ENCODE results near the gene ZIC5. TPM values are rescaled to one million over a fixed set of nuclear protein-coding genes. Genes with fewer than 3 reads are reported as not detected.

Gene ZIC5
- total and polyA plus RNA-seq, 2 of the 13 experiments (the other 11 are each of a cell fraction or from before 2014, with no cell fraction given): 0.02 to 0.07 TPM

DNA sequence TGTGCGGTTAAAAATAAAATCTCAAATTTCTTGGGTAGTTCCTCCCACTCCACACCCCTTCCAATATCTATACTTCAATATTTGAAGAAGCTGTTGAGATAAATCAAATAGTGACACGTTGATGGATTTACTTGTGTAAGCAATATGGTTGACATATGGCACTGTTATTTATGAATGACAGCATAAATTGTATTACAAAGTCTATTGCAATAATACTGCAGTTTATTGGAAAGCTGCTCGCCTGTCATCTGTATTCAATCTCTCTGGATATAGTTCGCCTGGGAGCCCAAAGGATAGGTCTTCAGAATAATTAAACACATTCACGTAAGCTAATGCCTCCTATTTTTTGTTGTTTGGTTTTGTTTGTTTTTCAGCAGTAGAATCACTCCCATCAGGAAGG lies 5.0 kb upstream of the ZIC5 start:
- no TSS peak for BruUV-seq (replicated peaks)
- ChIA-PET POLR2A (no interaction called here), CTCF (ENCODE audit: low intra/inter-chr PET ratio, low total read pairs) (no interaction called here)
- H3K4me1 ChIP-seq (ENCODE audit: insufficient read depth, low read length): peaks cover 24% of the 10 kb centered on the region
- H2AFZ ChIP-seq (ENCODE audit: low read length): no peak overlapping the region
- H3K4me2 ChIP-seq (ENCODE audit: low read depth, low read length): no peak overlapping the region
- no peaks in the 10 kb centered on the region for H3K36me3 ChIP-seq (replicated peaks in 1 of 2; ENCODE audit: control insufficient read depth in 1 of 2, insufficient read depth in 2 of 2, low read length in 2 of 2)
- peaks cover 15 to 72% of the 10 kb centered on the region in 2 experiments for H3K27me3 ChIP-seq (ENCODE audit: control insufficient read depth in 1 of 2, insufficient read depth in 2 of 2, low read length in 2 of 2)
- H3K79me2 ChIP-seq (ENCODE audit: insufficient read depth, low read length): no peaks in the 10 kb centered on the region
- WGBS (ENCODE audit: low lambda C conversion rate): 74% methylated on average over 5 of the region's 5 CpGs
- in situ Hi-C loops (cut with HindIII; ENCODE audit: extremely low pct_ligation_motif_present, low pct_unique_long_range_greater_than_20kb) (no loop called here), intact Hi-C loops (cut with micrococcal nuclease; ENCODE audit: unreplicated experiment) (loop anchor here (10.0 kb wide), 1 partner anchor 258 kb away; no protein-coding TSS in a partner anchor)
- H3K9me3 ChIP-seq (ENCODE audit: low read length): no peaks in the 10 kb centered on the region
- H3K4me3 ChIP-seq (replicated peaks in 1 of 3; ENCODE audit: insufficient read depth in 1 of 3, low read depth in 2 of 3, low read length in 3 of 3): no peak overlapping the region
- H4K20me1 ChIP-seq (ENCODE audit: insufficient read depth, low read length): no peaks in the 10 kb centered on the region
- H3K9ac ChIP-seq (ENCODE audit: insufficient read depth, low read depth, low read length): no peak overlapping the region
- no peak for DNase-seq (ENCODE audit: low spot score)
- no peak for FAIRE-seq
- no peak for ATAC-seq
- no peak overlapping the region for H3K27ac ChIP-seq (ENCODE audit: extremely low read length, insufficient read depth, low read length)
- no peak for TF ChIP-seq PCBP2 (optimal IDR thresholded peaks at IDR 0.05; ENCODE audit: low read depth, low read length, poor library complexity, severe bottlenecking)
- TF ChIP-seq ZNF709 (CRISPR knock-in tag; IDR thresholded peaks at IDR 0.05): no peak
- TF ChIP-seq ZNF441 (CRISPR knock-in tag; IDR thresholded peaks at IDR 0.05; ENCODE audit: borderline replicate concordance): no peak
- no peak for TF ChIP-seq NFE2L1 (CRISPR knock-in tag; IDR thresholded peaks at IDR 0.05; ENCODE audit: borderline replicate concordance)
- no peak for TF ChIP-seq TARDBP (CRISPR knock-in tag; IDR thresholded peaks at IDR 0.05)
- TF ChIP-seq, protein P1, sequence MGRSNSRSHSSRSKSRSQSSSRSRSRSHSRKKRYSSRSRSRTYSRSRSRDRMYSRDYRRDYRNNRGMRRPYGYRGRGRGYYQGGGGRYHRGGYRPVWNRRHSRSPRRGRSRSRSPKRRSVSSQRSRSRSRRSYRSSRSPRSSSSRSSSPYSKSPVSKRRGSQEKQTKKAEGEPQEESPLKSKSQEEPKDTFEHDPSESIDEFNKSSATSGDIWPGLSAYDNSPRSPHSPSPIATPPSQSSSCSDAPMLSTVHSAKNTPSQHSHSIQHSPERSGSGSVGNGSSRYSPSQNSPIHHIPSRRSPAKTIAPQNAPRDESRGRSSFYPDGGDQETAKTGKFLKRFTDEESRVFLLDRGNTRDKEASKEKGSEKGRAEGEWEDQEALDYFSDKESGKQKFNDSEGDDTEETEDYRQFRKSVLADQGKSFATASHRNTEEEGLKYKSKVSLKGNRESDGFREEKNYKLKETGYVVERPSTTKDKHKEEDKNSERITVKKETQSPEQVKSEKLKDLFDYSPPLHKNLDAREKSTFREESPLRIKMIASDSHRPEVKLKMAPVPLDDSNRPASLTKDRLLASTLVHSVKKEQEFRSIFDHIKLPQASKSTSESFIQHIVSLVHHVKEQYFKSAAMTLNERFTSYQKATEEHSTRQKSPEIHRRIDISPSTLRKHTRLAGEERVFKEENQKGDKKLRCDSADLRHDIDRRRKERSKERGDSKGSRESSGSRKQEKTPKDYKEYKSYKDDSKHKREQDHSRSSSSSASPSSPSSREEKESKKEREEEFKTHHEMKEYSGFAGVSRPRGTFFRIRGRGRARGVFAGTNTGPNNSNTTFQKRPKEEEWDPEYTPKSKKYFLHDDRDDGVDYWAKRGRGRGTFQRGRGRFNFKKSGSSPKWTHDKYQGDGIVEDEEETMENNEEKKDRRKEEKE (IDR thresholded peaks at IDR 0.05): no peak
- TF ChIP-seq, protein P2, sequence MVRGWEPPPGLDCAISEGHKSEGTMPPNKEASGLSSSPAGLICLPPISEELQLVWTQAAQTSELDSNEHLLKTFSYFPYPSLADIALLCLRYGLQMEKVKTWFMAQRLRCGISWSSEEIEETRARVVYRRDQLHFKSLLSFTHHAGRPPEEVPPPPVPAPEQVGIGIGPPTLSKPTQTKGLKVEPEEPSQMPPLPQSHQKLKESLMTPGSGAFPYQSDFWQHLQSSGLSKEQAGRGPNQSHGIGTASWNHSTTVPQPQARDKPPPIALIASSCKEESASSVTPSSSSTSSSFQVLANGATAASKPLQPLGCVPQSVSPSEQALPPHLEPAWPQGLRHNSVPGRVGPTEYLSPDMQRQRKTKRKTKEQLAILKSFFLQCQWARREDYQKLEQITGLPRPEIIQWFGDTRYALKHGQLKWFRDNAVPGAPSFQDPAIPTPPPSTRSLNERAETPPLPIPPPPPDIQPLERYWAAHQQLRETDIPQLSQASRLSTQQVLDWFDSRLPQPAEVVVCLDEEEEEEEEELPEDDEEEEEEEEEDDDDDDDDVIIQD (CRISPR knock-in tag; IDR thresholded peaks at IDR 0.05; ENCODE audit: low read depth): no peak
- TF ChIP-seq, protein P3, sequence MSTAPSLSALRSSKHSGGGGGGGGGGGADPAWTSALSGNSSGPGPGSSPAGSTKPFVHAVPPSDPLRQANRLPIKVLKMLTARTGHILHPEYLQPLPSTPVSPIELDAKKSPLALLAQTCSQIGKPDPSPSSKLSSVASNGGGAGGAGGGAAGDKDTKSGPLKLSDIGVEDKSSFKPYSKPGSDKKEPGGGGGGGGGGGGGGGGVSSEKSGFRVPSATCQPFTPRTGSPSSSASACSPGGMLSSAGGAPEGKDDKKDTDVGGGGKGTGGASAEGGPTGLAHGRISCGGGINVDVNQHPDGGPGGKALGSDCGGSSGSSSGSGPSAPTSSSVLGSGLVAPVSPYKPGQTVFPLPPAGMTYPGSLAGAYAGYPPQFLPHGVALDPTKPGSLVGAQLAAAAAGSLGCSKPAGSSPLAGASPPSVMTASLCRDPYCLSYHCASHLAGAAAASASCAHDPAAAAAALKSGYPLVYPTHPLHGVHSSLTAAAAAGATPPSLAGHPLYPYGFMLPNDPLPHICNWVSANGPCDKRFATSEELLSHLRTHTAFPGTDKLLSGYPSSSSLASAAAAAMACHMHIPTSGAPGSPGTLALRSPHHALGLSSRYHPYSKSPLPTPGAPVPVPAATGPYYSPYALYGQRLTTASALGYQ (CRISPR knock-in tag; IDR thresholded peaks at IDR 0.05): no peak
- TF ChIP-seq ATF7 (IDR thresholded peaks at IDR 0.05): no peak
- TF ChIP-seq ATF7 (CRISPR knock-in tag; IDR thresholded peaks at IDR 0.05): no peak
